Jurkat, Clone E6-1 (cell line): ENCODE results near the gene TVP23B.
"Not testable (repeated sequence)": the region's sequence is repeated elsewhere in the genome, so short reads cannot be mapped to it uniquely, and the experiment has no call there.

ENCODE experiments used
- DNase-seq: peaks from one replicate; pipeline ENCODE4 v3.0.0-alpha.2; 2011; ENCODE audit warnings: low read depth, low spot score
- H3K4me3 ChIP-seq: 2 replicates; pipeline ENCODE4 v1.5.1; 2011; ENCODE audit warnings: mild to moderate bottlenecking, low read length, control low read depth, moderate library complexity

TVP23B gene

DNA sequence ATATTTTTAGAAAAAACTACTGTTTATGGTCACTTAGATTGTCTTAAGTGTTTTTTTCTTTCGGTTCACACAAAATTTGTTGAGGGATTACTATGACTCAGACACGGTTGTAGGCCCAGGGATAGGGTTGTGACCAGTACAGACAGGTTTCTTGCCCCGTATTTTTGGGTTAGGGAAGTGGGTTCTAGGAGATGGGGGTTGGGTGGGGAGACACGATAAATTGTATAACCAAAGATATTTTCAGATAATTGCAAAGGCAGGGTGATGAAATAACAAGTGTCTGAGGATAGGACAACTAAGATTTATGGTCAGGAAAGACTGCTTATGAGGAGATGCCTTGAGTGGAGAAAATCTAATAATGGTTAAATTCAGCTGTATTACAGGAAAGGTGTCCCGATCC, 822 bp downstream of the TVP23B start:
- H3K4me3 ChIP-seq = peak overlapping the region; percentile 51
- DNase-seq = not testable (repeated sequence)

DNA sequence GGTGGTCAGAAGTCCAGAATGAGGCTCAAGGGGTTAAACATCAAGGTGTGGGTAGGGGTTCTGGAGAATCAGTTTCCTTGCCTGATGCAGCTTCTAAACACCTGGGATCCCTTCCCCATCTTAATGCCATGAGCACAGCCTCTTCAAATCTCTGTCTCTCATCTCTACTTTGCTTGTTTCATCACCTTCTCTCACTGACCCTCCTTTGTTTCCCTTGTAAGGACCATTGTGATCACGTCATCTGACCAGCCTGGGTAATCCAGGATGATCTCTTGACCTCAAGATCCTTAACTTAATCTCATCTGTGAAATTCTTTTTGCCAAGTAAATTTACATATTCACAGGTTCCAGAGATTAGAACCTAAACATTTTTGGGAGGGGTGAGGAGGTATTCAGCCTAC, 5.0 kb downstream of the TVP23B start:
- not testable (repeated sequence) for DNase-seq, H3K4me3 ChIP-seq

DNA sequence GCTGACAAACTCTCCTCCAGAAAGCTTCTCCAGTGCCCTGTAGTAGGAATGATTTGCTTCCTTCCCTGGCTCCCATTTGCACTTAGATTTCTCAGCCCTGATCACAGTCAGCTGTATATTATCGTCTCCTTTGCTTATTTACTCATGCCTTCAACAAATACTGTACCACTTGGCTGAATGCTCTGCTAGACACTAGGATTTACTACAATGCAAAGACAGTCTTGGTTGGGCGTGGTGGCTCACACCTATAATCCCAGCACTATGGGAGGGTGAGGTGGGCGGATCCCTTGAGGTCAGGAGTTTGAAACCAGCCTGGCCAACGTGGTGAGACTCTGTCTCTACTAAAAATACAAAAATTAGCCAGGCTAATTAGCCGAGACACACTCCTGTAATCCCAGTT, 5.9 kb downstream of the TVP23B start:
- not testable (repeated sequence) for DNase-seq, H3K4me3 ChIP-seq

DNA sequence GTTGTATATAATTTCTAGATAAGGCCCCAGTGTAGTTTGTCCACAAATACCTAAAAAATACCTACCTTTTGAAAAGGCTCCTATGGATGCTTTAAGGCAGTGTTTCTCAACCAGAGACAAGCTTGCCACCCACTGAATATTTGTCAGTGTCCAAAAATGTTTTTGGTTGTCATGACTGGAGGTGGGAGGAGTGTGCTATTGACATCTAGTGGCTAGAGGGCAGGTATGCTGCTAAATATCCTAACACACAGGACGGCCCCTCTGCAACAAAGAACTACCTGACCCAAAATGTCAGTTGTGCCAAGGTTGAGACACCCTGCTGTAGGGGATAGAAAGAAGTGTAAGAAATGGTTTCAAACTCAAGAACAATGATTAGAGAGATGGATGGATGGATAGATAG, 10.4 kb downstream of the TVP23B start:
- H3K4me3 ChIP-seq, DNase-seq: not testable (repeated sequence)

DNA sequence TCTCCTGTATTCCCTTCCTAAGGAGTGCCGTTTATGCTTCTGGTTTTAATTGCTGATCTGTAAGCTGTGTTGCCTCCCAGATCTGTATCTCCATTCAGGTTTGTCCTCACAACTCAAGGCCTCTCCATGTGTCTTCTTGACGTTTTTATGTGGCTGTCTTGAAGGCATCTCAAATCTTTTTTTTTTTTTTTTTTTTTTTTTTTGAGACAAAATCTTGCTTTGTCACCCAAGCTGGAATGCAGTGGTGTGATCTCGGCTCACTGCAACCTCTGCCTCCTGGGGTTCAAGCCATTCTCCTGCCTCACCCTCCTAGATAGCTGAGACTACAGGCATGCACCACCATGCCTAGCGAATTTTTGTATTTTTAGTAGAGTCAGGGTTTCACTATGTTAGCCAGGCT, 13.9 kb downstream of the TVP23B start:
- DNase-seq, H3K4me3 ChIP-seq: not testable (repeated sequence)

DNA sequence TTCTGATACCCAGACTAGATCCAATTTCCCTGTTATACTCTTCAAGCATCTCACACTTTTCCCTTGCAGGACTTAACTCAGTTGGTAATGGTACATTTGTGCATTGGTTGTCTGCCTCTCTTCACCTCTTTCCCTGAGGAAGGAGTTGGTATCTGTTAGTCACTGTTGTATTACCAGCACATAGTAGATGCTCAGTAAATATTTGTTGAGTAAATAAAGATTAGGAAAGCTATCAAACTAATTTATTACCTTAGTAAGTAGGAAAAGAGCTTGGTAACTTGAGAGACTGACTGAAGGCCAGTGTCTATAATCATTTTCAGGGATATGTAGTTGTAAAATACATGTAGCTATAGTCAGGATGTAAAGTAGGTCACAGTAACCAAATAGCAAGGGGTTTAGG, 15.9 kb downstream of the TVP23B start:
- not testable (repeated sequence) for H3K4me3 ChIP-seq, DNase-seq

DNA sequence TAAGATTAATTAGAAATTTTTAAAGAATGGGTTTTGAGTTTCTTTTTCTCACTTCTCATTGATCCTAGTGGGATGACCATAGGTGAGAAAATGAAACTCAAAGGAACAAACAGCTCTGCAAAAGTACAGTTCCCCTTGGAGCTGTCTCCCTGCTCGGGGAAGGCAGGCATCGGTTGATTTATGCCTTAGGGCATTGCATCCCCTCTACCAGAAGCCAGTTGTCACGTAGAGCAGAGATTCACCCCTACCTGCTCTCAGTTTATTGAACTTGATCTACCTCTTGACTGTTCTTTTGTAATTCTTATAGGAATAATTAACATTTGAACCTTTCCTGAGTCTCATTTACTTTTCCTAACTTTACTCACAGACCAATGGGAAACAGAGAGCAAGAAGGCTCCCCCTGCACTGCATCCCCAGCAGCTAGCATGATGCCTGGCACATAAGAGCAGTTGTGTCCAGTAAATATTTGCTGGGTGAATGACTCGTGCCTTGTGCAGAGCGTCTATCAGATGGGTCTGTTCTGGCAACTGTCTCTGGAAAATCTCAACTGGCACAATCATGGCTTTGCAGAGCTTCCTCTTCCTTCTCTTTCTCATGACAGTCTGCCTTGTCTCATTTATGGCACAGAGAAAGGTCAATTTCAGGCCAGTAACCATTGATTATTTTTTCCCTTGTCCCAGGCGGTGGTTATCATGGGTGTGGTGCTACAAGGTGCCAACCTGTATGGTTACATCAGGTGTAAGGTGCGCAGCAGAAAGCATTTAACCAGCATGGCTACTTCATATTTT, 22.7 kb downstream of the TVP23B start:
- not testable (repeated sequence) for DNase-seq

DNA sequence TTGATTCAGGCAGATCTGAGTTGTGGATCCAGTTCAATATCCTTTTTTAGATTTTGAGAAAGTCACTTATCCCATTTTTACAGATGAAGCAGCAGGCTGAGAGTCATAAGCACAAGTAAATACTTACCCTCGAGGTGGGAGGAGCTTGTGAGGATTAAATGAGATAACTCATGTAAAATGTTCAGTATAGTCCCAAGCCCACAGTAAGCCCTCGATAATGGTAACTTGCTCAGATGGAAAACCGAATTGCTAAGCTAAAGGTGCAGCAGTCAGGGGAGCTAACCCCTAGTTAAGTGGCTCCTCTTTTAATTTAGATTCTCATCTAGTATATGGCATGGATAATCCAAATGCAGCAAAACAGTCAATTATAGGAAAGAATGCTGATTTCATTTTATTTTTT, 34.9 kb downstream of the TVP23B start:
- DNase-seq, H3K4me3 ChIP-seq: not testable (repeated sequence)

More for the DNA sequence above, 22.7 kb downstream of the TVP23B start:
- not testable (repeated sequence) for H3K4me3 ChIP-seq

DNA sequence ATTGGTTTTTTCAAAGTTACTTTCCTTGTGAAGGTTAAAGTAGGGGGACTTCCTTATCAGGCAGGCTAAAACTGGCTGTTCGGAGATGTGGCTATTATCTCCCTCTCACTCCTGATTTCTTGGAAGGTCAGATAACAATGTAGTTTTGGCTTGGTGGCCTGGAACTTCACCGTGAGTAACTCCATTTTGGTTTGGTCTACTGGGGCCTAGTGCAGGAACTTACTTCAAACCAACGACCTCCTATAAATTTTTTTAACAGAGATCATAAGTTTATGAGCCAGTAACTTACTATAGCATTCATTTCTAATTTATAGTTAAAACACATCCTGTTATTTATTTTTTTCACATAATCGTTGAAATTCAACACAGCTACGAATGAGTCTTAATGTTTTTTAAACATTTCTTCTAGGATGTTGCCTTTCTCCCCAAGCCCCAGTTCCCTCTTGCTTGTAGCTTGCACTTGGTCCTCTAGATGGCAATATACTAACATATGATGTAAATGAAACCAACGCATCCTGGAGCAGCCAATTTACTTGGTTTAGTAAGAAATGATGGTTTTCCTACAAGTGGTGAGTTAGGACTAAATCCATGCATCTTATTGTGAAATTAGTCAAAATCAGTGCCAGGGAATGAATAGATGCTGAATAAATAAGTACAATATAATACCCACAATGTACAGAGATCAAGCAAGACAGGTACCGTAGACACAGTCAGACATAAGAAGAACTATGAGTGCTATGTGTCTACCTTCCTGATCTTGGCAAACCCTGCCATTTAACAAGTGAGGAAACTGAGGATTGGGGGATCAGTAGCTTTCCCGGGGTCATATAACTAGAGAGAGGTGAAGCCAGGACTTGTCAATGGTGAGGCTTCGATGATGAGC, 35.7 kb downstream of the TVP23B start:
- DNase-seq = peak; percentile 65
- H3K4me3 ChIP-seq = not testable (repeated sequence)

DNA sequence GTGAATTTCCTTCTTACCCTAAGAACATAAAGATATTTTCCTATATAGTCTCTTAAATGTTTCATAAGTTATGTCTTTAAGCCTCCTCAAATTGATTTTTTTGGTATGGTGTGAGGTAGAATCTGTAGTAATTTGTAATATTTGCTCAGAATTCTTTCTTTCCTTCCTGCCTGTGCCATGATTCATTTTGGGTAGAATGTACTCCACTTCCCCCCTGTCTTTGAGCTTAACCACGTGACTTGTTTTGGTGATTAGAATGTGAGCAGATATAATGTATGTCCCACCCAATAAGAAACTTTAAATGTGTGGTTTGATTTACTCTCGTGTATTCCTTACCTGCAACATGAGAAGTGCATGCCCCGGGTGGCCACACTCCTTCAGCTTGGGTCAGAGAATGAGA, 40.4 kb downstream of the TVP23B start:
- not testable (repeated sequence) for DNase-seq, H3K4me3 ChIP-seq

DNA sequence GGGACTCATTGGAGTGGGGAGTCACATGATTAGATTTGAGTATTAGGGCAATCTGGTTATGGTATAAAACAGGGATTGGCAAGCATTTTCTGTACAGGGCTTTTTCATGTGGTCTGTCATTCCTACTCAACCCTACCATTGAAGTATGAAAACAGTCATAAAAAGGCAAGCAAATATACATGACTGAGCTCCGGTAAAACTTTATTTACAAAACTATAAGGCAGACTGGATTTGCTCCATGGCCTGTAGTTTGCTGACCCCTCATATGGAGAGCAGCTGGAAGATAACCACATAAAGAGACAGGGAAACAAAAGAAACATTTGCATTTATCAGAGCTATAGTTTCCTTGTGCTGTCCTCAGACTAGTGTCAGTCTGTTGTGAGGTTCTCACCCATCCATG, 46.6 kb downstream of the TVP23B start:
- DNase-seq, H3K4me3 ChIP-seq: not testable (repeated sequence)

DNA sequence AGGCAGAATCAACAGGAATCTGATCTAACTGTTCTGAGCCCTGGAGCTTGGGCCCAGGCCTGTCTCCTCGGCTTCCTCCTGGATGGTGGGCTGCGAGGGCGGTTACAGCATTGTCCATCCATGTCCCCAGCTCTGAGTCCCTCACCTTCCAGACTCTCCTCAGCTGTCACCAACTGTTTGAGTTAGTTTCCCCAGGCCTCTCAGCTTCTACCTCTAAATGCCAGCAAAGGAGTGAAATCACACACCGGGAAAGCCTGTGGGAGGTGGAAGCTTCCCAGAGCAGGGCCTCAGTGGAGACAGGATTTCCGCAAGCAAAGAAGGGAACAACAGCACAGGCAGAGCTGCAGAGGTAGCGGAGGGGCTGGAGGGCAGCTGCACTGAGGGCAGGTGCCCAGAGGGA, 67.5 kb downstream of the TVP23B start:
- no peak for DNase-seq
- no peak overlapping the region for H3K4me3 ChIP-seq

DNA sequence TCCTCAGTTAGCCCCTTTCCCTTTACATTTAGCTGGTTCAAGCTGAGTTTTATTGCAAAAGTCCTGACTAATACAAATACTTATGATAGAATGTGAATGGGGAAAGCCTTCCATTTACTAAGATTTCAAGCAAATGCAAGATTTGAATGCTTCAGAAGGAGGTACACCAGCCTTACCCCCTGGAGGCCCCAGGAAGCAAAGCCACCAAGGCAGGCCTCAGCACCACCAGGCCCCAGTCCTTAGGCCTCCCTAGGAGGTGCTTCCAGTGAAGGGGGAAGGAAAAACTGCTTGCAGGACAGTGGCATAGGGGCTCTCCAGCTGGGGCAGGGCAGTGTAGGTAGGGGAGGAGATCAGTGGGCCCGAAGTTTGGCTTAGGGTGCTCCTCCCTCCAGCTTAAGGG, 69.7 kb downstream of the TVP23B start:
- DNase-seq = no peak

DNA sequence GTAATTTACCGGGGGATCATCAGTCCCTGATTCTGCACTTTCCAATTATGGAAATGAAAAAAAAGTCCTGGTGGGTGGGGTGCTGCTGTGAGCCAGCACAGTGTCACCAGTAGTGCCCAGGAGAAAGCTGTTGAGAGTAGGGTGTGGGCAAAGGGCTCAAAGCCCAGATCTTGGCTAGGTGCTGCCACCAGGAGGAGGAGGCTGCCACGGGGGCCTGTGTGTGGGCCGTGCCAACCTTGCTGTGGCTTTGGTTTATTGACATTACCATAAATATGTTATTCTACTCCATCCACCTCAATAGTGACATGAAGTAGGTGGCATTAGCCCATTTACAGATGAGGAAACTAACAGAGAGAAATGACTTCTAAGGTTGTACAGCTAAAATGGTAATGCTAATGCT, 70.2 kb downstream of the TVP23B start:
- H3K4me3 ChIP-seq = no peak overlapping the region
- no peak for DNase-seq

More for the DNA sequence above, 69.7 kb downstream of the TVP23B start:
- no peak overlapping the region for H3K4me3 ChIP-seq

DNA sequence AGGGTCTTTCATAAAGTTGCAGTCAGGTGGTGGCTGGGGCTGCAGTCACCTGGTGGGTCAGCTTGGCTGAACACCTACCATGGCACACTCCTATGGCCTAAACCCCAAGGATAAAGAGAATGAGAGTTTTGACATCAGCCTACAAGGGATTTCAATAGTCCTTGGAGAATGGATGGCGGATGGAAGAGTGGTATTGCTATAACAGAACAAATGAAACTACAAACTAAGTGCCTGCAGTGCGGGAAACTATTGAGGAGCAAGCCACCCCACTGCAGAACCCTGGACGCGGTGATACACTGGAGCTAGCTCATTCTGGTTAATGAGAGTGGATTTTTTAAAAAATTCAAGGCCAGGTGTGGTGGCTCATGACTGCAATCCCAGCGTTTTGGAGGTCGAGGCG, 74.0 kb downstream of the TVP23B start:
- no peak for DNase-seq
- H3K4me3 ChIP-seq = no peak overlapping the region

DNA sequence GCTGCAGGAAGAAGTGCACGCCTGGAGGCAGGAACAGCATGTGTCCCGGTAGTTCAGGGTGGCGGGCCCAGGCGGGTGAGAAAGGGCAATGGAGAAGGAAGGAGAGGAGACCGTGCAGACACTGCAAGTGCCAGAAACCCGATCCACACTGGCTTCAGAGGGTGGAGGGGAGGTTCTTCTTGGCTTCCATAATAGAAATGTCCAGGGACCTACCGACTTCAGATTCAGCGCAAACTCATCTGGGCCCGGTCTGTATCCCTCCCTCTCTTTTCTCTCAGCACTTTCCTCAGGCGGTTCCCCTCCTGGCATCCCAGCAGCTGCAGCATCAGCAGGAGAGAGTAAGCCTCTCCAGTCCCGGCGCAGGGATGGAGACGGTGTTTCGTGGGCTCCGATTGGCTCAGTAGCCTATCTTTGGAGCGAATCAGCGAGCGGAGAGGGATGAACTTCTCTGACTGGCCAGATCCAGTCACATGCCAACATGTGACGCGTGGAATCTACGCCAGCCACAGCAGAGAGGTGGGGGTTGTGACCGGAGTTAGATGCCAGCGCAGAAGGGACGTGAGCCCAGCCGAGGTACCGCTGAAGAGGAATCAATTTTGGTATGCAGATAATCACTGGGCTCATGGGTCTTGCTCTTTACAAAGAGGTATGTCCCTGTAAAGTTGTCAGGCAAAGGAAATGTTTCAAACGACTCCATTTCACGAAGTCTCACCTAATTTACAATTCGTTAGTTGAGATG, 75.0 kb downstream of the TVP23B start:
- H3K4me3 ChIP-seq = peak overlapping the region; percentile 91
- peak; percentile 93 for DNase-seq
